PC-3 (cell line): ENCODE results near the gene CAMK2B. TPM values are rescaled to one million over a fixed set of nuclear protein-coding genes. Genes with fewer than 3 reads are reported as not detected.

Experiments
- ATAC-seq: fragments of 200-7000 bp; cut with Tn5 transposase; 2 replicates; pipeline ENCODE4 v1.9.1; 2020; ENCODE audit warnings: mild to moderate bottlenecking, moderate library complexity
- BruUV-seq: library from RNA; stranded (reverse); fragments of 400-500 nt; replicated peaks from 2 replicates; lab custom pipeline; 2021; lab: Mats Ljungman, UMichigan
- CTCF ChIA-PET: fragments of 300-600 bp; sonication (Branson Sonifier 250); formaldehyde crosslinking; loops from one replicate; lab custom pipeline; 2022; ENCODE audit warnings: antibody characterized with exemption; lab: Charles Lee
- POLR2A ChIA-PET: fragments of 300-600 bp; sonication (Branson Sonifier 250); formaldehyde crosslinking; loops from one replicate; lab custom pipeline; 2022; ENCODE audit warnings: antibody characterized with exemption; ENCODE audit not compliant: unreplicated experiment; lab: Charles Lee
- DNase-seq: peaks from one replicate; pipeline ENCODE4 v3.0.0-alpha.2; 2015
- H2AFZ ChIP-seq: fragments of 300-600 bp; sonication (generic); 2 replicates; pipeline ENCODE4 v1.6.0; 2016; ENCODE audit warnings: antibody characterized with exemption, low read length
- H3F3A ChIP-seq: fragments of 300-600 bp; sonication (generic); one replicate; pipeline ENCODE4 v1.6.0; 2017; ENCODE audit warnings: antibody characterized with exemption, low read length, control low read depth, mild to moderate bottlenecking; ENCODE audit not compliant: unreplicated experiment
- H3K27ac ChIP-seq: fragments of 300-600 bp; sonication (generic); 2 replicates; pipeline ENCODE4 v1.5.1; 2016; ENCODE audit warnings: mild to moderate bottlenecking, low read length
- H3K27me3 ChIP-seq: fragments of 300-600 bp; sonication (generic); 2 replicates; pipeline ENCODE4 v1.6.1; 2016; ENCODE audit warnings: low read length, mixed read lengths
- H3K36me3 ChIP-seq: fragments of 300-600 bp; sonication (generic); 2 replicates; pipeline ENCODE4 v1.6.1; 2016; ENCODE audit warnings: low read depth, mixed run types, low read length, mixed read lengths
- H3K4me1 ChIP-seq: fragments of 300-600 bp; sonication (generic); 2 replicates; pipeline ENCODE4 v1.5.1; 2016; ENCODE audit warnings: low read length; ENCODE audit not compliant: insufficient read depth
- H3K4me2 ChIP-seq: fragments of 300-600 bp; sonication (generic); 2 replicates; pipeline ENCODE4 v1.6.0; 2016; ENCODE audit warnings: low read length
- H3K4me3 ChIP-seq: fragments of 300-600 bp; sonication (generic); 2 replicates; pipeline ENCODE4 v1.5.1; 2016; ENCODE audit warnings: mild to moderate bottlenecking, low read length, mixed read lengths
- H3K79me2 ChIP-seq: fragments of 300-600 bp; sonication (generic); 2 replicates; pipeline ENCODE4 v1.6.1; 2017; ENCODE audit warnings: low read length, mixed read lengths
- H3K9ac ChIP-seq: fragments of 300-600 bp; sonication (generic); 2 replicates; pipeline ENCODE4 v1.6.0; 2016; ENCODE audit warnings: mild to moderate bottlenecking, low read length
- H3K9me2 ChIP-seq: fragments of 300-600 bp; sonication (generic); replicated peaks from 2 replicates; pipeline ENCODE4 v1.6.1; 2016; ENCODE audit warnings: mixed run types, low read length, mixed read lengths
- H3K9me3 ChIP-seq: fragments of 300-600 bp; sonication (generic); 2 replicates; pipeline ENCODE4 v1.6.1; 2016; ENCODE audit warnings: low read length, mixed read lengths
- H4K20me1 ChIP-seq: fragments of 300-600 bp; sonication (generic); 2 replicates; pipeline ENCODE4 v1.6.1; 2016; ENCODE audit warnings: low read length, mixed read lengths
- CTCF ChIP-seq: fragments of 300-600 bp; sonication (generic); conservative IDR thresholded peaks from 2 replicates; pipeline ENCODE4 v1.5.1; 2017; ENCODE audit warnings: antibody characterized with exemption, low read depth, mild to moderate bottlenecking, low read length
- EZH2 ChIP-seq: fragments of 300-600 bp; sonication (generic); IDR thresholded peaks from one replicate; pipeline ENCODE4 v1.6.1; 2017; ENCODE audit warnings: antibody characterized with exemption, mild to moderate bottlenecking, low read length; ENCODE audit not compliant: unreplicated experiment
- EZH2phosphoT487 ChIP-seq: fragments of 300-600 bp; sonication (generic); IDR thresholded peaks from 2 replicates; pipeline ENCODE4 v1.6.1; 2018; ENCODE audit warnings: mild to moderate bottlenecking, antibody characterized with exemption, low read length, borderline replicate concordance
- intact Hi-C: fragments of 100-400 bp; cut with micrococcal nuclease; formaldehyde crosslinking; loops from 2 replicates; pipeline ENCODE4 v1.9.0; 2023
- total RNA-seq: library from RNA; depleted of rRNA; stranded (reverse); fragments of >200 nt; gene quantifications from 2 replicates; pipeline ENCODE4 v1.2.3, GENCODE V29; 2014

The CAMK2B gene
- total RNA-seq, 1 experiment from 2014 or later: 1.2 TPM

- Histone ChIP-seq H3K9me2 (no peaks in the 10 kb centered on the region), H3K79me2 (no peaks in the 10 kb centered on the region), H2AFZ (no peak overlapping the region), H4K20me1 (no peaks in the 10 kb centered on the region), H3K4me2 (no peak overlapping the region), H3K27me3 (no peaks in the 10 kb centered on the region), H3K4me3 (no peak overlapping the region), H3F3A (no peaks in the 10 kb centered on the region), H3K27ac (no peak overlapping the region), H3K4me1 (no peaks in the 10 kb centered on the region), H3K9ac (no peak overlapping the region), H3K9me3 (no peaks in the 10 kb centered on the region), H3K36me3 (peaks cover 30% of the 10 kb centered on the region; the same call in 1 of the 2 replicates)
- TF ChIP-seq CTCF (no peak), EZH2phosphoT487 (no peak), EZH2 (no peak)
- DNase-seq (no peak), ATAC-seq (no peak)
- intact Hi-C loops: no loop called here
- CTCF ChIA-PET: no interaction called here
- no TSS peak for BruUV-seq
- POLR2A ChIA-PET: no interaction called here
Observed at GRCh38 chr7:44211126-44211675, 114.2 kb downstream of the CAMK2B start.

- H3F3A ChIP-seq: no peaks in the 10 kb centered on the region
- H3K9me2 ChIP-seq: no peaks in the 10 kb centered on the region
- ATAC-seq (no peak), DNase-seq (no peak)
- H3K9ac ChIP-seq: no peak overlapping the region
- CTCF ChIA-PET: no interaction called here
- peaks cover 40% of the 10 kb centered on the region; the same call in 1 of the 2 replicates for H3K36me3 ChIP-seq
- H3K9me3 ChIP-seq: no peaks in the 10 kb centered on the region
- intact Hi-C loops: no loop called here
- no peak overlapping the region for H3K4me3 ChIP-seq
- POLR2A ChIA-PET: no interaction called here
- H2AFZ ChIP-seq: no peak overlapping the region
- TF ChIP-seq CTCF (no peak), EZH2 (no peak), EZH2phosphoT487 (no peak)
- no peaks in the 10 kb centered on the region for H3K4me1 ChIP-seq
- H3K27ac ChIP-seq: no peak overlapping the region
- 0 out of 2 replicates have a peak, but pooled peaks cover 1% of the 10 kb centered on the region for H3K79me2 ChIP-seq
- H3K4me2 ChIP-seq: no peak overlapping the region
- BruUV-seq: no TSS peak
- H4K20me1 ChIP-seq: no peaks in the 10 kb centered on the region
- H3K27me3 ChIP-seq: no peaks in the 10 kb centered on the region
Observed at GRCh38 chr7:44210107-44210506, 115.3 kb downstream of the CAMK2B start.

GRCh38 chr7:44208085-44208484, 117.3 kb downstream of the CAMK2B start:
- ChIA-PET POLR2A (no interaction called here), CTCF (no interaction called here)
- Histone ChIP-seq H2AFZ (no peak overlapping the region), H3K79me2 (peaks cover 22% of the 10 kb centered on the region), H3K4me2 (no peak overlapping the region), H3K27ac (no peak overlapping the region), H3K9ac (no peak overlapping the region), H3F3A (no peaks in the 10 kb centered on the region), H3K4me1 (no peaks in the 10 kb centered on the region), H3K9me2 (no peaks in the 10 kb centered on the region), H3K36me3 (peaks cover 49% of the 10 kb centered on the region; the same call in 1 of the 2 replicates), H3K9me3 (no peaks in the 10 kb centered on the region), H3K27me3 (no peaks in the 10 kb centered on the region), H4K20me1 (peaks cover 15% of the 10 kb centered on the region; the same call in 1 of the 2 replicates), H3K4me3 (no peak overlapping the region)
- intact Hi-C loops: no loop called here
- ATAC-seq (no peak), DNase-seq (no peak)
- BruUV-seq: no TSS peak
- TF ChIP-seq EZH2phosphoT487: no peak
- TF ChIP-seq EZH2: no peak
- no peak for TF ChIP-seq CTCF
